Activated B cell treated with CpG ODN at 0.5 μM for 24 hours (primary cell): ENCODE results near the gene VAMP7. TPM values are rescaled to one million over a fixed set of nuclear protein-coding genes. Genes with fewer than 3 reads are reported as not detected.
"Not testable (repeated sequence)": the region's sequence is repeated elsewhere in the genome, so short reads cannot be mapped to it uniquely, and the experiment has no call there.

ENCODE experiments used
- ATAC-seq: fragments of 200-7000 bp; cut with Tn5 transposase; one replicate; pipeline ENCODE4 v1.10.0; 2021; ENCODE audit warnings: low read depth, mild to moderate bottlenecking, moderate library complexity
- CTCF ChIA-PET: fragments of 350-600 bp; sonication (Branson Sonifier 250); formaldehyde crosslinking; loops from one replicate; lab custom pipeline; 2021; ENCODE audit warnings: antibody characterized with exemption; lab: Charles Lee
- POLR2A ChIA-PET: fragments of 350-600 bp; sonication (Branson Sonifier 250); formaldehyde crosslinking; loops from one replicate; lab custom pipeline; 2021; ENCODE audit warnings: antibody characterized with exemption; lab: Charles Lee
- DNase-seq: peaks from one replicate; pipeline ENCODE4 v3.0.0; 2022
- H3K27ac Mint-ChIP-seq: one replicate; pipeline ENCODE4 v1.8.0; 2020; ENCODE audit warnings: mixed read lengths
- H3K27me3 Mint-ChIP-seq: one replicate; pipeline ENCODE4 v1.8.0; 2021; ENCODE audit warnings: mixed read lengths
- H3K36me3 Mint-ChIP-seq: one replicate; pipeline ENCODE4 v1.8.0; 2021; ENCODE audit warnings: low read depth, mixed read lengths
- H3K4me1 Mint-ChIP-seq: one replicate; pipeline ENCODE4 v1.8.0; 2021; ENCODE audit warnings: mixed read lengths
- H3K4me3 Mint-ChIP-seq: one replicate; pipeline ENCODE4 v1.8.0; 2020; ENCODE audit warnings: mild to moderate bottlenecking, mixed read lengths
- H3K9me3 Mint-ChIP-seq: one replicate; pipeline ENCODE4 v1.8.0; 2020; ENCODE audit warnings: mixed read lengths
- intact Hi-C: fragments of 100-400 bp; cut with micrococcal nuclease; formaldehyde crosslinking; loops from one replicate; pipeline ENCODE4 v1.15.1; 2024
- total RNA-seq: library from RNA; stranded (reverse); gene quantifications from 2 replicates; pipeline ENCODE4 v1.2.3, GENCODE V29; 2022
- TF ChIP-seq, protein P1 (sequence below): fragments of 200-600 bp; IDR thresholded peaks from one replicate; pipeline ENCODE4 v1.8.0; 2022; ENCODE audit warnings: antibody characterized with exemption, mild to moderate bottlenecking

VAMP7 gene
- total RNA-seq, 1 donor from 2014 or later = 25.7 TPM

DNA sequence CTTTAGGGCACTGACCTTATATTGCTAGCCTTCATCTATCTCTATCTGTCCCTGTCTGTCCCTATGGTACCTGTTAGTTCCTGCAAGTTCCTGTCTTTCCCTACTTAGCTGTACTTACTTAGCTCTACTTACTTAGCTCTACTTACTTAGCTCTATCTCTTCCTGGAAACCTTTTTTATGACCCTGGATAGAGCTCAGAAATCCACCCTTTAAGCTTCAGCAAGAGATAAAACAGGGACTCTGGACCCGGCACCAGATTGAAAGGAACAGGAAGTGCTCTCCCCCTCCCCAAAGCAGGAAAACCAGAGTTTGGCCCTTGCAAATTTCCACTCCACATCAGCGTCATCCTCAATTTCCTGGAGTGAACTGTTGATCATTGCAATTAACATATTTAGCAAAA, 104.1 kb downstream of the VAMP7 start:
- CTCF ChIA-PET = no interaction called here
- H3K27me3 Mint-ChIP-seq = no peaks in the 10 kb centered on the region

DNA sequence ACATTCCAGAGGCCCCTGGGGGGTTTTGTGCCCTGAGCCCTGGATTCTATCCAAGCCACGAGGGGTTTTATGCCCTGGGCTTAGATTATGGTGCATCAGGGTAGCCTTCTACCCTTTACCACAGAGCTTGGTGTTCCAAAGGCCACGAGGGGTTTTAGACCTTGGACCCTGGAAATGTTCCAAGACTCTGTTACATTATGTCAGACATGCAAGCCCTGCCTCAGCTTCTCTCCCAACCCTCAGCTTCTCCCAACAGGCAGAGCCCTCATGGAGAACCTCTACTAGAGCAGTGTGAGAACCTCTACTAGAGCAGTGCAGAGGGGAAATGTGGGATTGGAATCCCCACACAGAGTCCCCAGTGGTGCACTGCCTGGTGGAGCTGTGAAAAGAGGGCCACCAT, 105.8 kb downstream of the VAMP7 start:
- H3K4me1 Mint-ChIP-seq, DNase-seq, H3K9me3 Mint-ChIP-seq, POLR2A ChIA-PET, H3K4me3 Mint-ChIP-seq, H3K27ac Mint-ChIP-seq, H3K36me3 Mint-ChIP-seq, H3K27me3 Mint-ChIP-seq, CTCF ChIA-PET, ATAC-seq, intact Hi-C loops: not testable (repeated sequence)

More for the DNA sequence above, 104.1 kb downstream of the VAMP7 start:
- H3K36me3 Mint-ChIP-seq = no peaks in the 10 kb centered on the region
- ATAC-seq (no peak), DNase-seq (no peak)
- intact Hi-C loops = no loop called here
- TF ChIP-seq, protein P1, sequence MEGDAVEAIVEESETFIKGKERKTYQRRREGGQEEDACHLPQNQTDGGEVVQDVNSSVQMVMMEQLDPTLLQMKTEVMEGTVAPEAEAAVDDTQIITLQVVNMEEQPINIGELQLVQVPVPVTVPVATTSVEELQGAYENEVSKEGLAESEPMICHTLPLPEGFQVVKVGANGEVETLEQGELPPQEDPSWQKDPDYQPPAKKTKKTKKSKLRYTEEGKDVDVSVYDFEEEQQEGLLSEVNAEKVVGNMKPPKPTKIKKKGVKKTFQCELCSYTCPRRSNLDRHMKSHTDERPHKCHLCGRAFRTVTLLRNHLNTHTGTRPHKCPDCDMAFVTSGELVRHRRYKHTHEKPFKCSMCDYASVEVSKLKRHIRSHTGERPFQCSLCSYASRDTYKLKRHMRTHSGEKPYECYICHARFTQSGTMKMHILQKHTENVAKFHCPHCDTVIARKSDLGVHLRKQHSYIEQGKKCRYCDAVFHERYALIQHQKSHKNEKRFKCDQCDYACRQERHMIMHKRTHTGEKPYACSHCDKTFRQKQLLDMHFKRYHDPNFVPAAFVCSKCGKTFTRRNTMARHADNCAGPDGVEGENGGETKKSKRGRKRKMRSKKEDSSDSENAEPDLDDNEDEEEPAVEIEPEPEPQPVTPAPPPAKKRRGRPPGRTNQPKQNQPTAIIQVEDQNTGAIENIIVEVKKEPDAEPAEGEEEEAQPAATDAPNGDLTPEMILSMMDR = no peak
- no peak overlapping the region for H3K4me3 Mint-ChIP-seq
- no peak overlapping the region for H3K27ac Mint-ChIP-seq
- peaks cover 6% of the 10 kb centered on the region for H3K9me3 Mint-ChIP-seq
- no peaks in the 10 kb centered on the region for H3K4me1 Mint-ChIP-seq
- POLR2A ChIA-PET = no interaction called here

DNA sequence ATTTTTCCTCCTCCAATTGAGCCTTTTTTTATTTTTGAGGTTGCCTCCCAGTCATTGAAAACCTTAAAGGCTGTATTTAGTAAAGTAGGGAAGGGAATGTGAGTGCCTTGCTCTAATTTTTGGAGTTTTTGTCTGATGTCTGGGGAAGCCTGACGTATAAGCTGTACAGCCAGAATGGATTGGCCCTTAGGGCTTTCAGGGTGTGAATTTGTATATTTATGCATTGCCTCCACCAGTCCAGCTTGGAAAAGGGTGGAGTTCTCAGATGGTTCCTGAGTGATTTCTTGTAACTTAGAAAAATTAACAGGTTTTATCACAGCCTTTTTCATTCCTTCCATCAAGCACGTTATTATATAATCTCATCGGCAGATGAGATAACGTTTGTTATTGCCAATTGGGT, 107.7 kb downstream of the VAMP7 start:
- ChIA-PET CTCF (no interaction called here), POLR2A (no interaction called here)
- H3K9me3 Mint-ChIP-seq = no peaks in the 10 kb centered on the region
- H3K4me1 Mint-ChIP-seq = no peaks in the 10 kb centered on the region
- H3K27me3 Mint-ChIP-seq = no peaks in the 10 kb centered on the region
- no peak overlapping the region for H3K27ac Mint-ChIP-seq
- ATAC-seq = no peak
- no peak overlapping the region for H3K4me3 Mint-ChIP-seq
- H3K36me3 Mint-ChIP-seq = no peaks in the 10 kb centered on the region
- intact Hi-C loops = no loop called here
- TF ChIP-seq, protein P1 = no peak
- DNase-seq = no peak

Other genes with a start within 250 kb of the VAMP7 start
- 2.3 and 3.6 TPM in 2 replicates for gene IL9R, start 116.4 kb downstream of the VAMP7 start, total RNA-seq